HG02798 (cell line): Measurements from ENCODE around the gene ACE2.

Experiments
- ATAC-seq: cut with Tn5 transposase; IDR thresholded peaks from one replicate; pipeline ENCODE4 v1.9.1; 2021; ENCODE audit warnings: mild to moderate bottlenecking; ENCODE audit not compliant: unreplicated experiment, poor library complexity

Gene ACE2

GRCh38 chrX:15522464-15522863, 78.3 kb downstream of the ACE2 start:
- no peak for ATAC-seq

DNA sequence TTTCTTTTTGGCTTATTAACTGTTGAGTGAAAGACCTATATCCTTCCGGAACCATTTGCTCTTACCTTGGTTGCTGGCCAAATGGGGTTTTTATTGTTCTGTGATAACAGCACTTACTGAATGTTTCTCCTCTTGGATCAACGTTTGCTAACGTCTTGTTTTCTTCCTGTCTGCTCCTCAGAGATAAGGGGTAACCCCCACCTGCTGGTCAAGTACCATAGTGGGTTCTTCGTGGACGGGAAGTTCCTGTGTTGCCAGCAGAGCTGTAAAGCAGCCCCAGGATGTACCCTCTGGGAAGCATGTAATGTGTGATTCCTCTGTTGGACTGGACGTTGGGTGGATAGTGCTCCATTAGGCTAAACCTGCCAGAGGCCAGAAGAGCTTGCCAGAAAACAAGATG, 84.8 kb downstream of the ACE2 start:
- no peak for ATAC-seq

GRCh38 chrX:15514279-15514678, 86.5 kb downstream of the ACE2 start:
- no peak for ATAC-seq

DNA sequence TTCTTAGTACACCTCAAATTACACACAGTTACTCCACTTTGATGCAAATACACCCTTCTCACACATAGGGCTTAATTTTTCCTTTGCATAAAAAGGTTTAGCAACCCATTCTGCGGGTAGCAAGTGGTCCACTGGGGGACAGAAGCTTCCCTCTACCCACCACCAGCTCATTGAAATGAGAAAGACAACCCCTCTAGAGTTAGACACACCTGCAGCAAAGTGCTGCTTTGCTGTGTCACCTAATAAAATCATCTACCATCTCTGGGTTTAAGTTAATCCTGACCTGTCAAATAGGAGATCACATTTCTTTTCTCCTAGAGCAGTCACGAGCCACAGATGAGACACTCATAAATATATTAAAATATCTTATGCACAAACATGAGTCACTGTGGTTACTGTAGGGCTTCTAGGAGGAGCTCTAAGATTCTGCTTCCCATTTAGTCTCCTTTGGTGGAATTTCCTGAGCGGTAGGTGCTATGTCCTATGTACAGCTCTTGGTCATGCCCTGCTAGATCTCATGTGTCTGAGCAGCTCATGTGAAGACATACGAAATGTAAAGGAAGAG, 88.3 kb downstream of the ACE2 start:
- no peak for ATAC-seq

GRCh38 chrX:15511563-15511962, 89.2 kb downstream of the ACE2 start:
- ATAC-seq: no peak
